Vagina (tissue), 2 donors: ENCODE data around the gene KLHL3. TPM values are rescaled to one million over a fixed set of nuclear protein-coding genes. Genes with fewer than 3 reads are reported as not detected.

Source experiments
- DNase-seq, 2 donors: peaks; one replicate each; pipeline ENCODE4 v3.0.0-alpha.2; 2017; ENCODE audit errors: extremely low spot score in 2 of 2
- H3K27ac ChIP-seq: fragments of 200-600 bp; sonication (generic); one replicate; pipeline ENCODE4 v1.5.1; 2019
- H3K27me3 ChIP-seq: fragments of 200-600 bp; sonication (generic); one replicate; pipeline ENCODE4 v1.5.1; 2019
- H3K36me3 ChIP-seq, 2 donors: fragments of 200-600 bp; sonication (generic); one replicate each; pipeline ENCODE4 v1.5.1; 2017 to 2019
- H3K4me1 ChIP-seq: fragments of 200-600 bp; sonication (generic); one replicate; pipeline ENCODE4 v1.5.1; 2019
- H3K4me3 ChIP-seq, 2 donors: fragments of 200-600 bp; sonication (generic); 1 replicate in 1 of 2; 2 replicates in 1 of 2; pipeline ENCODE4 v1.5.1; 2016 to 2019
- H3K9me3 ChIP-seq: fragments of 200-600 bp; sonication (generic); one replicate; pipeline ENCODE4 v1.5.1; 2019
- CTCF ChIP-seq, 3 experiments: fragments of 450-650 bp in 2 of 3; fragments of 200-600 bp in 1 of 3; sonication (generic) in 1 of 3; IDR thresholded peaks; one replicate each; pipeline ENCODE4 v1.5.1; 2017 to 2019; ENCODE audit warnings: antibody characterized with exemption in 3 of 3, mild to moderate bottlenecking in 2 of 3, moderate library complexity in 2 of 3
- POLR2A ChIP-seq, 2 donors: fragments of 450-650 bp; IDR thresholded peaks; one replicate each; pipeline ENCODE4 v1.6.1; 2017; ENCODE audit warnings: antibody characterized with exemption in 2 of 2, mild to moderate bottlenecking in 2 of 2, moderate library complexity in 2 of 2
- POLR2AphosphoS5 ChIP-seq, 2 donors: sonication (generic); formaldehyde crosslinking; IDR thresholded peaks; one replicate each; pipeline ENCODE4 v1.9.0; 2017; ENCODE audit warnings: antibody characterized with exemption in 2 of 2, mild to moderate bottlenecking in 2 of 2, low read depth in 1 of 2; ENCODE audit not compliant: insufficient read depth in 1 of 2
- intact Hi-C: fragments of 100-400 bp; cut with DNase I; formaldehyde crosslinking; loops from one replicate; pipeline ENCODE4 v1.15.1; 2023
- total RNA-seq: library from RNA; depleted of rRNA; stranded (reverse); fragments of >200 nt; gene quantifications from one replicate; pipeline ENCODE4 v1.2.3, GENCODE V29; 2016

KLHL3 gene
- total RNA-seq, 1 donor from 2014 or later = 7.4 TPM

DNA sequence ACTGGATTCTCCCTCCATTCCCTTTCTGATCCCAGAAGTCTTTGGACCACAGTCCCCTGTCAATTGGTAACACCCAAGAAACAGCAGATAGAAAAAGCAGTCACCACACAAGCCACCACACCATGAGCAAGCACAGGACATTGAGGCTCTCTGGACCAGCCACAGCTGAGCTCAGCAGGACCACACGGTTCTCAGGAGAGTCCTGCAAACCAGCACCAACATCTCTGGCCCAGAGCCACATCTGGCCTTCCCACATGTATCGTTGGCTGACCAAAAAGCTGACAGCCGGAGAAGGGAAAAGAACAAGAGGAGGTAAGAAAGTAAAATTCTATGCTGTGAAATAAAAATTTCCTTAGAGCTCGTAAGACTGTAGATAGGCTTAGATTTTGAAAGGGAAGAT lies 56.7 kb downstream of the KLHL3 start:
- no peaks in the 10 kb centered on the region for H3K4me1 ChIP-seq
- H3K4me3 ChIP-seq = no peak overlapping the region
- DNase-seq = no peak
- no peak overlapping the region for H3K27ac ChIP-seq
- H3K36me3 ChIP-seq = no peaks in the 10 kb centered on the region
- intact Hi-C loops = no loop called here
- TF ChIP-seq POLR2A (IDR thresholded peaks at IDR 0.05) (no peak), CTCF (IDR thresholded peaks at IDR 0.05) (no peak), POLR2AphosphoS5 (IDR thresholded peaks at IDR 0.05; ENCODE audit: insufficient read depth in 1 of 2, low read depth in 1 of 2) (no peak)
- H3K27me3 ChIP-seq = no peaks in the 10 kb centered on the region
- no peaks in the 10 kb centered on the region for H3K9me3 ChIP-seq

DNA sequence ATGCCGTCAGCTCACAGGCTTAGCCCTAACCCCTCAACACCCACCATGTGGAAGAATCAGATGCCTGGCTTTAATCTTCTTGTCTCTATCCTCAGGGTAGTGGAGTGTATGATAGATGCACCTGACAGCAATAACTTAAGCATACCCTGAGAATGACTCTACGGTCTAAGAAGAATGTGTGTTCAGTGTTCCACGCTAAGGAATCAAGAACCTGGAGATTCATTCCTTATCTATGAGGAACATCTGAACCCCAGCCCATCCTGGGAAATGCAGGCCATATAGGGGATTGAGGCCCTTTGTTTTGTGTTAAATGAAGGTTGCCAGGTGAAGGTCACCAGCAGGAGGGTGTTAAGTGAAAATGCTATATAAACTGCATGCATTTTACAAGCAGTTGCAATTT lies 63.0 kb downstream of the KLHL3 start:
- Histone ChIP-seq H3K9me3 (no peaks in the 10 kb centered on the region), H3K4me1 (no peaks in the 10 kb centered on the region), H3K27ac (no peak overlapping the region), H3K4me3 (no peak overlapping the region), H3K36me3 (no peaks in the 10 kb centered on the region), H3K27me3 (no peaks in the 10 kb centered on the region)
- intact Hi-C loops = no loop called here
- DNase-seq = no peak
- no peak for TF ChIP-seq CTCF (IDR thresholded peaks at IDR 0.05)

DNA sequence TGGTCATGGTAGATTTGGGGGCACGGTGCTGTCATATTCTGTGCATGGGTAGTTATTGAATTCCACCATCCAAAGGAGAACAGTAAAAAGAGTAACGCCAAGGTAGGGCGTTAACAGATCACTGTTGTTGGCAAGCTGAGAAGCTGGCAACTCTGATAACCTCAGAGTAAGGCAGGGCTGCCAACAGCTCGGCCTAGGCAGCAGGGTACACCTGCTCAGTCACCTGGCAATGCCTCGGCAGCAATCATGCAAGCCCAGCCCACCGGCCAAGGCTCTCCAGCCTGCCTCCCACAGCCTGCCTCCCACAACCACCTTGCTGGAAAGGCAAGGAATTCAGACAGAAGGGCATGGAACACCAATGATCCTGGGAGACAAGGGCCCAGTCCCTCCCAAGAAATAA lies 63.9 kb downstream of the KLHL3 start:
- no peak for TF ChIP-seq CTCF (IDR thresholded peaks at IDR 0.05)
- no peak for TF ChIP-seq POLR2AphosphoS5 (IDR thresholded peaks at IDR 0.05; ENCODE audit: insufficient read depth in 1 of 2, low read depth in 1 of 2)
- no peak for TF ChIP-seq POLR2A (IDR thresholded peaks at IDR 0.05)
- H3K4me3 ChIP-seq = no peak overlapping the region
- H3K9me3 ChIP-seq = no peaks in the 10 kb centered on the region
- no peaks in the 10 kb centered on the region for H3K36me3 ChIP-seq
- intact Hi-C loops = no loop called here
- H3K4me1 ChIP-seq = no peaks in the 10 kb centered on the region
- no peak for DNase-seq
- H3K27me3 ChIP-seq = no peaks in the 10 kb centered on the region
- no peak overlapping the region for H3K27ac ChIP-seq

- no peak overlapping the region for H3K4me3 ChIP-seq
- peaks cover 11% of the 10 kb centered on the region for H3K4me1 ChIP-seq
- intact Hi-C loops = no loop called here
- no peaks in the 10 kb centered on the region for H3K36me3 ChIP-seq
- H3K27ac ChIP-seq = no peak overlapping the region
- TF ChIP-seq CTCF (IDR thresholded peaks at IDR 0.05) (no peak), POLR2AphosphoS5 (IDR thresholded peaks at IDR 0.05; ENCODE audit: insufficient read depth in 1 of 2, low read depth in 1 of 2) (no peak), POLR2A (IDR thresholded peaks at IDR 0.05) (no peak)
- H3K9me3 ChIP-seq = no peaks in the 10 kb centered on the region
- H3K27me3 ChIP-seq = no peaks in the 10 kb centered on the region
- DNase-seq = no peak
Measured at GRCh38 chr5:137669811-137670210, 66.1 kb downstream of the KLHL3 start.

- no peaks in the 10 kb centered on the region for H3K36me3 ChIP-seq
- H3K9me3 ChIP-seq = no peaks in the 10 kb centered on the region
- no peaks in the 10 kb centered on the region for H3K27me3 ChIP-seq
- intact Hi-C loops = no loop called here
- H3K4me3 ChIP-seq = no peak overlapping the region
- peaks cover 11% of the 10 kb centered on the region for H3K4me1 ChIP-seq
- no peak for DNase-seq
- TF ChIP-seq CTCF (IDR thresholded peaks at IDR 0.05) = no peak
- TF ChIP-seq POLR2A (IDR thresholded peaks at IDR 0.05) = no peak
- TF ChIP-seq POLR2AphosphoS5 (IDR thresholded peaks at IDR 0.05; ENCODE audit: insufficient read depth in 1 of 2, low read depth in 1 of 2) = no peak
- H3K27ac ChIP-seq = no peak overlapping the region
Measured at GRCh38 chr5:137668637-137669036, 67.3 kb downstream of the KLHL3 start.
